GM23338 (cell line): ENCODE results near the gene BPIFB6. TPM values are rescaled to one million over a fixed set of nuclear protein-coding genes. Genes with fewer than 3 reads are reported as not detected.

Source experiments
- ATAC-seq: fragments of 200-7000 bp; cut with Tn5 transposase; 3 replicates; pipeline ENCODE4 v1.9.1; 2020
- DNase-seq: peaks from one replicate; pipeline ENCODE4 v3.0.0-alpha.2; 2015; ENCODE audit warnings: low spot score
- H2AFZ ChIP-seq: fragments of 200-600 bp; sonication (generic); 2 replicates; pipeline ENCODE4 v1.8.0; 2016; ENCODE audit warnings: antibody characterized with exemption, mild to moderate bottlenecking, moderate library complexity
- H3F3A ChIP-seq: fragments of 200-600 bp; sonication (generic); replicated peaks from 2 replicates; pipeline ENCODE4 v1.8.0; 2017; ENCODE audit warnings: antibody characterized with exemption, mixed run types, low read depth
- H3K27ac ChIP-seq: fragments of 200-600 bp; sonication (generic); 2 replicates; pipeline ENCODE4 v1.6.1; 2016; ENCODE audit warnings: low read depth
- H3K27me3 ChIP-seq: fragments of 200-600 bp; sonication (generic); 2 replicates; pipeline ENCODE4 v1.8.0; 2016; ENCODE audit warnings: mild to moderate bottlenecking, mixed run types, moderate library complexity; ENCODE audit not compliant: insufficient read depth
- H3K36me3 ChIP-seq: fragments of 200-600 bp; sonication (generic); 2 replicates; pipeline ENCODE4 v1.8.0; 2016; ENCODE audit warnings: mild to moderate bottlenecking; ENCODE audit not compliant: insufficient read depth
- H3K4me1 ChIP-seq: fragments of 200-600 bp; sonication (generic); 2 replicates; pipeline ENCODE4 v1.8.0; 2016; ENCODE audit warnings: mild to moderate bottlenecking, moderate library complexity; ENCODE audit not compliant: insufficient read depth
- H3K4me2 ChIP-seq: fragments of 200-600 bp; sonication (generic); 2 replicates; pipeline ENCODE4 v1.7.1; 2017; ENCODE audit warnings: mixed run types
- H3K4me3 ChIP-seq: fragments of 200-600 bp; sonication (generic); 2 replicates; pipeline ENCODE4 v1.6.1; 2016; ENCODE audit warnings: mixed run types
- H3K79me2 ChIP-seq: fragments of 200-600 bp; sonication (generic); replicated peaks from 2 replicates; pipeline ENCODE4 v1.8.0; 2017; ENCODE audit warnings: mild to moderate bottlenecking; ENCODE audit not compliant: insufficient read depth
- H3K9me2 ChIP-seq: fragments of 200-600 bp; sonication (generic); 2 replicates; pipeline ENCODE4 v1.8.0; 2017; ENCODE audit not compliant: insufficient read depth
- H4K20me1 ChIP-seq: fragments of 200-600 bp; sonication (generic); replicated peaks from 2 replicates; pipeline ENCODE4 v1.8.0; 2017; ENCODE audit warnings: mild to moderate bottlenecking; ENCODE audit not compliant: insufficient read depth
- H3K27ac Mint-ChIP-seq: 2 replicates; pipeline ENCODE4 v1.8.0; 2020; ENCODE audit warnings: inconsistent platforms, mild to moderate bottlenecking, moderate library complexity, mixed read lengths
- H3K27me3 Mint-ChIP-seq: 3 replicates; pipeline ENCODE4 v1.8.0; 2022; ENCODE audit warnings: low read depth, mild to moderate bottlenecking, moderate library complexity, mixed read lengths, inconsistent platforms; ENCODE audit not compliant: insufficient read depth, poor library complexity
- H3K36me3 Mint-ChIP-seq: 3 replicates; pipeline ENCODE4 v1.8.0; 2021; ENCODE audit warnings: low read depth, mild to moderate bottlenecking, inconsistent platforms, moderate library complexity, mixed read lengths
- H3K4me1 Mint-ChIP-seq: 3 replicates; pipeline ENCODE4 v1.8.0; 2020; ENCODE audit warnings: mild to moderate bottlenecking, inconsistent platforms, mixed read lengths
- H3K4me3 Mint-ChIP-seq: 3 replicates; pipeline ENCODE4 v1.8.0; 2021; ENCODE audit warnings: moderate library complexity, mild to moderate bottlenecking, inconsistent platforms, mixed read lengths
- H3K9me3 Mint-ChIP-seq: 3 replicates; pipeline ENCODE4 v1.8.0; 2020; ENCODE audit warnings: moderate library complexity, mild to moderate bottlenecking, inconsistent platforms, mixed read lengths
- CREB1 ChIP-seq: fragments of 250-450 bp; sonication (Bioruptor Pico); IDR thresholded peaks from 2 replicates; pipeline ENCODE4 v1.5.0; 2020; ENCODE audit warnings: low read depth, mild to moderate bottlenecking, moderate library complexity
- NANOG ChIP-seq: IDR thresholded peaks from 2 replicates; pipeline ENCODE4 v1.6.1; 2016; ENCODE audit warnings: antibody characterized with exemption, borderline replicate concordance
- POLR2AphosphoS5 ChIP-seq: IDR thresholded peaks from 2 replicates; pipeline ENCODE4 v1.6.1; 2016; ENCODE audit warnings: antibody characterized with exemption, low read depth
- REST ChIP-seq: IDR thresholded peaks from one replicate; pipeline ENCODE4 v1.6.1; 2018; ENCODE audit warnings: antibody characterized with exemption; ENCODE audit not compliant: unreplicated experiment
- ZNF331 ChIP-seq: fragments of 250-450 bp; sonication (Bioruptor Pico); IDR thresholded peaks from 2 replicates; pipeline ENCODE4 v1.5.0; 2020; ENCODE audit warnings: low read depth, mild to moderate bottlenecking, moderate library complexity
- ZNF462 ChIP-seq: fragments of 250-450 bp; sonication (Bioruptor Pico); IDR thresholded peaks from 2 replicates; pipeline ENCODE4 v1.5.0; 2020; ENCODE audit warnings: mild to moderate bottlenecking, moderate library complexity
- polyA plus RNA-seq: library from polyadenylated mRNA; unstranded; fragments of >200 nt; fragmentation: Nextera tagmentation; extraction: Ambion mirVana; gene quantifications from 2 replicates; pipeline ENCODE4 v1.2.1, GENCODE V29; 2016
- total RNA-seq: library from RNA; depleted of rRNA; stranded (reverse); fragments of >200 nt; shearing (Covaris generic); gene quantifications from 2 replicates; pipeline ENCODE4 v1.2.3, GENCODE V29; 2014

The BPIFB6 gene
- total and polyA plus RNA-seq, 2 experiments from 2014 or later, result not detected

- Mint-ChIP-seq H3K9me3 (no peaks in the 10 kb centered on the region; the same call in 2 of the 3 replicates), H3K36me3 (no peaks in the 10 kb centered on the region), H3K4me3 (no peak overlapping the region), H3K27me3 (peaks cover 8% of the 10 kb centered on the region), H3K4me1 (no peaks in the 10 kb centered on the region; the same call in 2 of the 3 replicates), H3K27ac (no peak overlapping the region)
- H2AFZ ChIP-seq, result no peak overlapping the region
- ATAC-seq, result no peak
- no peaks in the 10 kb centered on the region for H3K27me3 ChIP-seq
- TF ChIP-seq NANOG (no peak), REST (no peak), CREB1 (CRISPR knock-in tag) (no peak), POLR2AphosphoS5 (no peak), ZNF331 (CRISPR knock-in tag) (no peak)
- no peaks in the 10 kb centered on the region for H4K20me1 ChIP-seq
- no peaks in the 10 kb centered on the region for H3F3A ChIP-seq
- no peak for DNase-seq
- H3K36me3 ChIP-seq, result no peaks in the 10 kb centered on the region
- no peak overlapping the region for H3K4me3 ChIP-seq
- H3K4me1 ChIP-seq, result no peaks in the 10 kb centered on the region
- H3K9me2 ChIP-seq, result no peaks in the 10 kb centered on the region
- no peak overlapping the region for H3K27ac ChIP-seq
- H3K4me2 ChIP-seq, result no peak overlapping the region
- no peaks in the 10 kb centered on the region for H3K79me2 ChIP-seq
Observed at GRCh38 chr20:33059136-33059535, 27.7 kb downstream of the BPIFB6 start.

DNA sequence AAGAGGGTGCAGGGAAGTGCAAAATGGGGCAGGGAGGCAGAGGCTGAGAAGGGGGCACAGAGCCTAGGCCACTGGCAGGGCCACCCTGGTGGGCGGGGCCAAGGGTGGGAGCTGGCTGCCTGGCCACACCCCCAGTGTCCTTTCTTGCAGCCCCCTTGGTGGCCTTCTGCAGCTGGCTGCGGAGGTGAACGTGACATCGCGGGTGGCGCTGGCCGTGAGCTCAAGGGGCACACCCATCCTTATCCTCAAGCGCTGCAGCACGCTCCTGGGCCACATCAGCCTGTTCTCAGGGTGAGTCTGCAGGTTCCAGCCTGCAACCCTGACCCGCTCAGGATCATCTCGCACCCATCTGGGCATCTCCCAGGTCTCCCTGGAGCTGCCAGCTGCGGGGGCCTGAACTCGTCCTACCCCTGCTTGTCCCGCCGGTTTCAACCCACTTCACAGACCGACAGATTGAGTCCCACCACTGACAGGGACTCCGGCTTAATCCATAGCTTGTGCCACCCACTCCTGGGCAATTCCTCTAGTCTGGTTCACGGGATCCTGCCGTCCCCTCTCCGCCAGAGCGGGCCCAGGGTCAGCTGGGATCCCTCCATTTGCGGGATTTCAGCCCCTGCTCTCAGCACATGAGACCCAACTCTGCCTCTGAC lies 28.4 kb downstream of the BPIFB6 start:
- no peaks in the 10 kb centered on the region; the same call in 2 of the 3 replicates for H3K4me1 Mint-ChIP-seq
- no peak for TF ChIP-seq CREB1 (CRISPR knock-in tag)
- TF ChIP-seq REST, result no peak
- TF ChIP-seq ZNF462 (CRISPR knock-in tag), result no peak

More for the DNA sequence above, 28.4 kb downstream of the BPIFB6 start:
- Mint-ChIP-seq H3K36me3 (no peaks in the 10 kb centered on the region), H3K27me3 (peaks cover 8% of the 10 kb centered on the region), H3K9me3 (no peaks in the 10 kb centered on the region; the same call in 2 of the 3 replicates), H3K4me3 (no peak overlapping the region), H3K27ac (no peak overlapping the region)
- ATAC-seq, result no peak
- H3K4me3 ChIP-seq, result no peak overlapping the region
- H2AFZ ChIP-seq, result no peak overlapping the region
- no peak overlapping the region for H3K4me2 ChIP-seq
- no peak overlapping the region for H3K27ac ChIP-seq
- no peak for DNase-seq
- H3F3A ChIP-seq, result no peaks in the 10 kb centered on the region
- H3K9me2 ChIP-seq, result no peaks in the 10 kb centered on the region
- H4K20me1 ChIP-seq, result no peaks in the 10 kb centered on the region
- no peaks in the 10 kb centered on the region for H3K27me3 ChIP-seq
- H3K79me2 ChIP-seq, result no peaks in the 10 kb centered on the region
- H3K4me1 ChIP-seq, result no peaks in the 10 kb centered on the region
- no peaks in the 10 kb centered on the region for H3K36me3 ChIP-seq
